Keratinocyte (primary cell): Measurements from ENCODE around the gene PKLR.

ENCODE experiments used
- CTCF ChIP-seq, 3 experiments: IDR thresholded peaks in 1 of 3; conservative IDR thresholded peaks in 1 of 3; optimal IDR thresholded peaks in 1 of 3; 2 replicates in 2 of 3; 3 replicates in 1 of 3; pipeline versions ENCODE3 to v1.5.1; 2011; ENCODE audit warnings: low read length in 3 of 3, mild to moderate bottlenecking in 3 of 3, moderate library complexity in 2 of 3, control low read depth in 1 of 3, inconsistent platforms in 1 of 3; ENCODE audit not compliant: insufficient read depth in 2 of 3; ENCODE audit errors: extremely low read depth in 1 of 3
- EZH2 ChIP-seq: IDR thresholded peaks from one replicate; pipeline ENCODE4 v1.6.1; 2012; ENCODE audit warnings: inconsistent platforms, mild to moderate bottlenecking, low read length, moderate library complexity

- TF ChIP-seq EZH2: no peak
- TF ChIP-seq CTCF (optimal IDR thresholded peaks at IDR 0.05 in 1 of 3, IDR thresholded peaks at IDR 0.05 in 1 of 3, conservative IDR thresholded peaks at IDR 0.05 in 1 of 3; ENCODE audit: extremely low read depth in 1 of 3, insufficient read depth in 2 of 3, low read length in 3 of 3): no peak
These were observed 25.4 kb upstream of the PKLR start for GRCh38 chr1:155326631-155327037.
